KMS-11 (cell line): Measurements from ENCODE around the gene PRDM7.

ENCODE experiments used
- H2AFZ ChIP-seq: fragments of 200-600 bp; sonication (generic); 2 replicates; pipeline ENCODE4 v1.6.1; 2016; ENCODE audit warnings: antibody characterized with exemption, mixed run types, low read depth
- H3K27ac ChIP-seq: fragments of 200-600 bp; sonication (generic); 2 replicates; pipeline ENCODE4 v1.6.1; 2016; ENCODE audit warnings: mild to moderate bottlenecking, mixed run types
- H3K27me3 ChIP-seq: fragments of 200-600 bp; sonication (generic); 2 replicates; pipeline ENCODE4 v1.6.1; 2017; ENCODE audit warnings: mild to moderate bottlenecking, low read depth, mixed run types, moderate library complexity; ENCODE audit not compliant: insufficient read depth
- H3K36me3 ChIP-seq: fragments of 200-600 bp; sonication (generic); 2 replicates; pipeline ENCODE4 v1.6.1; 2017; ENCODE audit warnings: mild to moderate bottlenecking, mixed run types; ENCODE audit not compliant: insufficient read depth
- H3K4me1 ChIP-seq: fragments of 200-600 bp; sonication (generic); 2 replicates; pipeline ENCODE4 v1.6.1; 2016; ENCODE audit warnings: mild to moderate bottlenecking, low read depth, mixed run types; ENCODE audit not compliant: poor library complexity, severe bottlenecking
- H3K4me2 ChIP-seq: fragments of 200-600 bp; sonication (generic); 2 replicates; pipeline ENCODE4 v1.7.0; 2016; ENCODE audit warnings: mild to moderate bottlenecking, mixed run types
- H3K4me3 ChIP-seq: fragments of 200-600 bp; sonication (generic); IDR thresholded peaks from 2 replicates; pipeline ENCODE4 v1.6.1; 2017; ENCODE audit warnings: low read depth, low read length, mixed read lengths; ENCODE audit not compliant: insufficient read depth
- H3K79me2 ChIP-seq: fragments of 200-600 bp; sonication (generic); 2 replicates; pipeline ENCODE4 v1.6.1; 2016; ENCODE audit warnings: low read depth, mixed run types; ENCODE audit not compliant: insufficient read depth
- H3K9ac ChIP-seq: fragments of 200-600 bp; sonication (generic); 2 replicates; pipeline ENCODE4 v1.6.1; 2016; ENCODE audit warnings: mild to moderate bottlenecking, mixed run types
- H4K20me1 ChIP-seq: fragments of 200-600 bp; sonication (generic); 2 replicates; pipeline ENCODE4 v1.6.1; 2016; ENCODE audit warnings: mild to moderate bottlenecking, mixed run types; ENCODE audit not compliant: insufficient read depth
- TF ChIP-seq, protein P1 (sequence below): fragments of 200-600 bp; sonication (generic); conservative IDR thresholded peaks from 2 replicates; pipeline ENCODE4 v1.6.1; 2017; ENCODE audit warnings: low read depth, mild to moderate bottlenecking, antibody characterized with exemption, low read length, moderate library complexity, mixed read lengths

PRDM7 gene

DNA sequence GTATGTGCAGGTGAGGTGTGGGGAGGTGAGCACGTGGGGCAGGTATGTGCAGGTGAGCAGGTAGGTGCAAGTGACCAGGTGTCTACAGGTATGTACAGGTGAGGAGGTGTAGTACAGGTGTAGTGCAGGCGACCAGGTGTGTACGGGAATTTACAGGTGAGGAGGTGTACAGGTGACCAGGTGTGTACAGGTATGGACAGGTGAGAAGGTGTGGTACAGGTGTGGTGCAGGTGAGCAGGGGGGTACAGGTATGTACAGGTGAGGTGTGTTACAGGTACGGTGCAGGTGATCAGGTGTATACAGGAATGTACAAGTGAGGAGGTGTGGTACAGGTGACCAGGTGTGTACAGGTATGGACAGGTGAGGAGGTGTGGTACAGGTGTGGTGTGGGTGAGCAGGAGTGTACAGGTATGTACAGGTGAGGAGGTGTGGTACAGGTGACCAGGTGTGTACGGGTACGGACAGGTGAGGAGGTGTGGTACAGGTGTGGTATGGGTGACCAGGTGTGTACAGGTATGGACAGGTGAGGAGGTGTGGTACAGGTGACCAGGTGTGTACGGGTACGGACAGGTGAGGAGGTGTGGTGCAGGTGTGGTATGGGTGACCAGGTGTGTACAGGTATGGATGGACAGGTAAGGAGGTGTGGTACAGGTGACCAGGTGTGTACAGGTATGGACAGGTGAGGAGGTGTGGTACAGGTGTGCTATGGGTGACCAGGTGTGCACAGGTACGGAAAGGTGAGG lies 45.0 kb downstream of the PRDM7 start:
- Histone ChIP-seq H4K20me1 (no peaks in the 10 kb centered on the region), H3K36me3 (no peaks in the 10 kb centered on the region), H3K27me3 (peaks cover 61% of the 10 kb centered on the region), H3K27ac (no peak overlapping the region), H3K79me2 (no peaks in the 10 kb centered on the region), H2AFZ (no peak overlapping the region), H3K4me2 (no peak overlapping the region), H3K4me1 (no peaks in the 10 kb centered on the region), H3K9ac (no peak overlapping the region), H3K4me3 (no peak overlapping the region)
- TF ChIP-seq, protein P1, sequence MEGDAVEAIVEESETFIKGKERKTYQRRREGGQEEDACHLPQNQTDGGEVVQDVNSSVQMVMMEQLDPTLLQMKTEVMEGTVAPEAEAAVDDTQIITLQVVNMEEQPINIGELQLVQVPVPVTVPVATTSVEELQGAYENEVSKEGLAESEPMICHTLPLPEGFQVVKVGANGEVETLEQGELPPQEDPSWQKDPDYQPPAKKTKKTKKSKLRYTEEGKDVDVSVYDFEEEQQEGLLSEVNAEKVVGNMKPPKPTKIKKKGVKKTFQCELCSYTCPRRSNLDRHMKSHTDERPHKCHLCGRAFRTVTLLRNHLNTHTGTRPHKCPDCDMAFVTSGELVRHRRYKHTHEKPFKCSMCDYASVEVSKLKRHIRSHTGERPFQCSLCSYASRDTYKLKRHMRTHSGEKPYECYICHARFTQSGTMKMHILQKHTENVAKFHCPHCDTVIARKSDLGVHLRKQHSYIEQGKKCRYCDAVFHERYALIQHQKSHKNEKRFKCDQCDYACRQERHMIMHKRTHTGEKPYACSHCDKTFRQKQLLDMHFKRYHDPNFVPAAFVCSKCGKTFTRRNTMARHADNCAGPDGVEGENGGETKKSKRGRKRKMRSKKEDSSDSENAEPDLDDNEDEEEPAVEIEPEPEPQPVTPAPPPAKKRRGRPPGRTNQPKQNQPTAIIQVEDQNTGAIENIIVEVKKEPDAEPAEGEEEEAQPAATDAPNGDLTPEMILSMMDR: no peak

- Histone ChIP-seq H2AFZ (no peak overlapping the region), H3K36me3 (no peaks in the 10 kb centered on the region), H3K4me3 (no peak overlapping the region), H3K9ac (no peak overlapping the region), H4K20me1 (no peaks in the 10 kb centered on the region), H3K4me1 (no peaks in the 10 kb centered on the region), H3K27me3 (peaks cover 53% of the 10 kb centered on the region), H3K4me2 (no peak overlapping the region), H3K79me2 (no peaks in the 10 kb centered on the region), H3K27ac (no peak overlapping the region)
- TF ChIP-seq, protein P1: no peak
Observed at GRCh38 chr16:90031186-90031930, 45.8 kb downstream of the PRDM7 start.

- Histone ChIP-seq H3K4me3 (no peak overlapping the region), H3K36me3 (no peaks in the 10 kb centered on the region), H3K79me2 (no peaks in the 10 kb centered on the region), H4K20me1 (no peaks in the 10 kb centered on the region), H2AFZ (no peak overlapping the region), H3K27me3 (peaks cover 36% of the 10 kb centered on the region), H3K9ac (no peak overlapping the region), H3K27ac (no peak overlapping the region), H3K4me1 (peaks cover 6% of the 10 kb centered on the region), H3K4me2 (no peak overlapping the region)
- TF ChIP-seq, protein P1: no peak
Observed at GRCh38 chr16:90028985-90029384, 48.1 kb downstream of the PRDM7 start.

DNA sequence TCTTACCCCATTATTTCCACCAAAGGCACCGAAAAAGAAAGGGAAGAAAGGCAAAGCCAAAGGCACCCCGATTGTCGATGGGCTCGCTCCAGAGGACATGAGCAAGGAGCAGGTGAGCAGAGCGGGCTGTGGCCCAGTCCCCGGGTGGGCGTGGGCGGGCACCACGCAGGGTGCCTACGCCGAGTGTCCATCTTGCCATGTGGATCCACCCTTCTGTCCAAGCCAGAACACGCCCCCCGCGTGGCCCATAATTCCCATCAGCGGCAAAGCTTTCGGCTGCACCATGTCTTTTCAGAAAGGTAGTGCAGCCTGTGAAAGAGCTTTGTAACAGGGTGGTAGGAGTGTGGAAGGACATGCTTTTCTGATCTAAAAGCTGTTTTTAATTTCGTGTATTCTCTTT lies 49.5 kb downstream of the PRDM7 start:
- no peak overlapping the region for H3K4me2 ChIP-seq
- peaks cover 6% of the 10 kb centered on the region for H3K4me1 ChIP-seq
- H3K27me3 ChIP-seq: peaks cover 34% of the 10 kb centered on the region
- no peak overlapping the region for H3K9ac ChIP-seq
- H2AFZ ChIP-seq: no peak overlapping the region
- no peaks in the 10 kb centered on the region for H3K79me2 ChIP-seq
- H3K36me3 ChIP-seq: no peaks in the 10 kb centered on the region
- no peak overlapping the region for H3K27ac ChIP-seq
- TF ChIP-seq, protein P1: no peak
- H4K20me1 ChIP-seq: no peaks in the 10 kb centered on the region
- no peak overlapping the region for H3K4me3 ChIP-seq
